ENCODE results near the gene GPC6. TPM values are rescaled to one million over a fixed set of nuclear protein-coding genes. Genes with fewer than 3 reads are reported as not detected.
"Not testable (repeated sequence)": the region's sequence is repeated elsewhere in the genome, so short reads cannot be mapped to it uniquely, and the experiment has no call there.

The GPC6 gene
- total RNA-seq, 1 experiment from 2014 or later, result not detected

DNA sequence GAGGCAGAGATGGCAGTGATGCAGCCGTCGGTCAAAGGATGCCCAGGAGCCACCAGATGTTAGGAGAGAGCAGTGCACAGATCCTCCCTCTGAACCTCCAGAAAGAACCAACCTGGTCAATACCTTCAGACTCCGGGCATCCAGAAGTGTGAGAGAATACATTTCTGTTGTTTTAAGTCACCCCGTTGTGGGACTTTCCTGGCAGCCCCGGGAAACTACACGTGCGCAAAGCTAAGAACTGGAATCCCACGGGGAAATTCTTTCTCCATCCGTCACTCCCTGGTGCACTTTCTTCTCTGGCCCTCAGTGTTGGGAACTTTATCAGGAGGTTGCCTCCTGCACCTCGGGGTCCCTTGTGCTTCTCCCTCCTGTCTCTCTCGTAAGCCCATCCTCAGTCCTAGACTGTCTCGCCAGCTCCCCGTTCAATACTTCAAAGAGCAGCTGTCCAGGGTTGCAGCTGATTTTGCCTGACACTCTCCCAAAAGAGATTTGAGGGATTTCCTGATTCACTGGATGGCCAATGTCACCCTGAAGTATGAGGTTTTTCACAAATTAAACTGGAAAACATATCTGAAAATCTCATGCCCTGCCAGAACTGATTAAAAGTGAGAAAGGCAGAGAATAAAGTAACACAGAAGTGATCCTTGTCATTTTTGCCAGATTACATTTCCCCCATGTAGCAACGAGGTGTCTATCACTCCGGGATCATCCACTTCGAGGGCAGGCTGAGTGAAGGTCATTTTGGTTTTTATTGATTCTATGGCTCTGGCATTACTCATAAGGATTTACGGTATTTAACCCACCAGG is 1116.0 kb downstream of the GPC6 start:
- Histone ChIP-seq H3K9me3 (ENCODE audit: insufficient read depth, low read depth) (no peaks in the 10 kb centered on the region), H3K9me2 (ENCODE audit: insufficient read depth) (no peaks in the 10 kb centered on the region), H3K4me3 (no peak overlapping the region), H4K20me1 (ENCODE audit: insufficient read depth) (no peaks in the 10 kb centered on the region), H3K27me3 (ENCODE audit: insufficient read depth, low read depth) (no peaks in the 10 kb centered on the region), H3K4me1 (replicated peaks; ENCODE audit: insufficient read depth) (0 out of 2 replicates have a peak, but pooled peaks cover 13% of the 10 kb centered on the region), H3K4me2 (no peak overlapping the region), H2AFZ (no peak overlapping the region), H3F3A (ENCODE audit: insufficient read depth, low read depth) (no peaks in the 10 kb centered on the region), H3K79me2 (ENCODE audit: low read depth) (no peaks in the 10 kb centered on the region), H3K36me3 (ENCODE audit: low read depth) (no peaks in the 10 kb centered on the region), H3K27ac (no peak overlapping the region)
- POLR2A ChIA-PET (ENCODE audit: unreplicated experiment), result no interaction called here
- intact Hi-C loops (cut with micrococcal nuclease; ENCODE audit: unreplicated experiment), result no loop called here
- TF ChIP-seq EZH2 (IDR thresholded peaks at IDR 0.05; ENCODE audit: low read depth), result no peak
- TF ChIP-seq CTCF (conservative IDR thresholded peaks at IDR 0.05), result no peak
- CTCF ChIA-PET, result no interaction called here
- BruUV-seq (replicated peaks), result no TSS peak
- DNase-seq, result no peak

DNA sequence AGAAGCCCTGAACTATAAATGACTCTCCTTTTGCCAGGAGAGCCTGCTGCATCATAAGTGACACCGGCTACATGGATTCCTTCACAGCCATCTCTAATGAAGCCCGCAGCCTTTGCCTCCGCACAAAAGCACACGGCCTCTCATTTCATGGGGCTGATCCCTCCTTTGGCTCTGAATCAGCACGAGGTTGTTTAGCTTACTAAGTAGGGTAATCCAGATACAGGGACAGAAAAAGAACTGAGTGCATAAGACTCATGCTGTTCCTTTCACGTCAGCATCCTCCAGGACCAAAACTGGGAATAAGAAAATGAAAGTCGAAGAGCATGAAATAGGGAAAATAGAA is 1116.6 kb downstream of the GPC6 start:
- peak overlapping the region; percentile 37 for H3K27ac ChIP-seq
- no peaks in the 10 kb centered on the region for H3K9me2 ChIP-seq (ENCODE audit: insufficient read depth)
- no peaks in the 10 kb centered on the region for H3K27me3 ChIP-seq (ENCODE audit: insufficient read depth, low read depth)
- no peak overlapping the region for H3K4me2 ChIP-seq
- DNase-seq, result no peak
- intact Hi-C loops (cut with micrococcal nuclease; ENCODE audit: unreplicated experiment), result no loop called here
- H3F3A ChIP-seq (ENCODE audit: insufficient read depth, low read depth), result no peaks in the 10 kb centered on the region
- ChIA-PET CTCF (no interaction called here), POLR2A (ENCODE audit: unreplicated experiment) (no interaction called here)
- no peaks in the 10 kb centered on the region for H3K9me3 ChIP-seq (ENCODE audit: insufficient read depth, low read depth)
- no peak for TF ChIP-seq CTCF (conservative IDR thresholded peaks at IDR 0.05)
- TF ChIP-seq EZH2 (IDR thresholded peaks at IDR 0.05; ENCODE audit: low read depth), result no peak
- no peaks in the 10 kb centered on the region for H3K36me3 ChIP-seq (ENCODE audit: low read depth)
- no peaks in the 10 kb centered on the region for H4K20me1 ChIP-seq (ENCODE audit: insufficient read depth)
- H3K79me2 ChIP-seq (ENCODE audit: low read depth), result no peaks in the 10 kb centered on the region
- BruUV-seq (replicated peaks), result no TSS peak
- H3K4me1 ChIP-seq (replicated peaks; ENCODE audit: insufficient read depth), result 0 out of 2 replicates have a peak, but pooled peaks cover 13% of the 10 kb centered on the region
- H2AFZ ChIP-seq, result no peak overlapping the region
- no peak overlapping the region for H3K4me3 ChIP-seq

DNA sequence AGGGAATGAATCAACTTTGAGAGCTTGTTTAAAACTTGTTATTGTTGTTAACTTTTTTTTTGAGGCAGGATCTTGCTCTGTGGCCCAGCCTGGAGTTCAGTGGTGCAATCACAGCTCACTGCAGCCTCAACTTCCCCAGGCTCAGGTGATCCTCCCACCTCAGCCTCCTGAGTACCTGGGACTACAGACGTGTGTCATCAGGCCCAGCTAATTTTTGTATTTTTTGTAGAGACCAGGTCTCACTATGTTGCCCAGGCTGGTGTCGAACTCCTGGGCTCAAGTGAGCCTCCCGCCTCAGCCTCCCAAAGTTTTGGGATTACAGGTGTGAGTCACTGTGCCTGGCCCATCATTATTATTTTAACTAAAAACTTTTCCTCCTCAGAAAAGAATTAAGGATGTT is 1117.1 kb downstream of the GPC6 start:
- H4K20me1 ChIP-seq (ENCODE audit: insufficient read depth); H3K9me3 ChIP-seq (ENCODE audit: insufficient read depth, low read depth); H3K36me3 ChIP-seq (ENCODE audit: low read depth); CTCF ChIA-PET; H3K4me2 ChIP-seq; H3K79me2 ChIP-seq (ENCODE audit: low read depth); DNase-seq; H3K9me2 ChIP-seq (ENCODE audit: insufficient read depth); H3K27me3 ChIP-seq (ENCODE audit: insufficient read depth, low read depth); POLR2A ChIA-PET (ENCODE audit: unreplicated experiment); H2AFZ ChIP-seq; BruUV-seq (replicated peaks); intact Hi-C loops (cut with micrococcal nuclease; ENCODE audit: unreplicated experiment); H3F3A ChIP-seq (ENCODE audit: insufficient read depth, low read depth); H3K4me3 ChIP-seq: not testable (repeated sequence)
- 0 out of 2 replicates have a peak, but pooled peaks cover 13% of the 10 kb centered on the region for H3K4me1 ChIP-seq (replicated peaks; ENCODE audit: insufficient read depth)
- peak overlapping the region; percentile 37 for H3K27ac ChIP-seq
